Esophagus muscularis mucosa (tissue), 3 donors: ENCODE measurements around the gene MRPL28.

Source experiments
- POLR2AphosphoS5 ChIP-seq, 2 donors: sonication (generic); formaldehyde crosslinking; IDR thresholded peaks; one replicate each; pipeline ENCODE4 v1.6.1; 2017; ENCODE audit warnings: antibody characterized with exemption in 2 of 2
- TF ChIP-seq, protein P1 (sequence below), 3 experiments: fragments of 200-600 bp in 2 of 3; fragments of 450-650 bp in 1 of 3; sonication (generic) in 2 of 3; IDR thresholded peaks; one replicate each; pipeline ENCODE4 v1.5.1; 2017 to 2019; ENCODE audit warnings: antibody characterized with exemption in 3 of 3, mild to moderate bottlenecking in 2 of 3, moderate library complexity in 1 of 3

- TF ChIP-seq, protein P1, sequence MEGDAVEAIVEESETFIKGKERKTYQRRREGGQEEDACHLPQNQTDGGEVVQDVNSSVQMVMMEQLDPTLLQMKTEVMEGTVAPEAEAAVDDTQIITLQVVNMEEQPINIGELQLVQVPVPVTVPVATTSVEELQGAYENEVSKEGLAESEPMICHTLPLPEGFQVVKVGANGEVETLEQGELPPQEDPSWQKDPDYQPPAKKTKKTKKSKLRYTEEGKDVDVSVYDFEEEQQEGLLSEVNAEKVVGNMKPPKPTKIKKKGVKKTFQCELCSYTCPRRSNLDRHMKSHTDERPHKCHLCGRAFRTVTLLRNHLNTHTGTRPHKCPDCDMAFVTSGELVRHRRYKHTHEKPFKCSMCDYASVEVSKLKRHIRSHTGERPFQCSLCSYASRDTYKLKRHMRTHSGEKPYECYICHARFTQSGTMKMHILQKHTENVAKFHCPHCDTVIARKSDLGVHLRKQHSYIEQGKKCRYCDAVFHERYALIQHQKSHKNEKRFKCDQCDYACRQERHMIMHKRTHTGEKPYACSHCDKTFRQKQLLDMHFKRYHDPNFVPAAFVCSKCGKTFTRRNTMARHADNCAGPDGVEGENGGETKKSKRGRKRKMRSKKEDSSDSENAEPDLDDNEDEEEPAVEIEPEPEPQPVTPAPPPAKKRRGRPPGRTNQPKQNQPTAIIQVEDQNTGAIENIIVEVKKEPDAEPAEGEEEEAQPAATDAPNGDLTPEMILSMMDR (IDR thresholded peaks at IDR 0.05) = peak; percentile 52 to 77 (median 68)
- TF ChIP-seq POLR2AphosphoS5 (IDR thresholded peaks at IDR 0.05) = peak in 1 of 2 donors; percentile 35
Measured at GRCh38 chr16:361872-362701, 8.3 kb downstream of the MRPL28 start.
